Testis (tissue), 2 donors: ENCODE data around the gene CFAP97D2.

ENCODE experiments used
- POLR2A ChIP-seq: fragments of 450-650 bp; IDR thresholded peaks from one replicate; pipeline ENCODE4 v1.6.1; 2017; ENCODE audit warnings: antibody characterized with exemption, mild to moderate bottlenecking, moderate library complexity
- TF ChIP-seq, protein P1 (sequence below), 3 experiments: fragments of 450-650 bp in 2 of 3; fragments of 200-600 bp in 1 of 3; sonication (generic) in 1 of 3; IDR thresholded peaks; one replicate each; pipeline ENCODE4 v1.5.1; 2016 to 2019; ENCODE audit warnings: antibody characterized with exemption in 3 of 3, mild to moderate bottlenecking in 2 of 3, moderate library complexity in 1 of 3

- TF ChIP-seq, protein P1, sequence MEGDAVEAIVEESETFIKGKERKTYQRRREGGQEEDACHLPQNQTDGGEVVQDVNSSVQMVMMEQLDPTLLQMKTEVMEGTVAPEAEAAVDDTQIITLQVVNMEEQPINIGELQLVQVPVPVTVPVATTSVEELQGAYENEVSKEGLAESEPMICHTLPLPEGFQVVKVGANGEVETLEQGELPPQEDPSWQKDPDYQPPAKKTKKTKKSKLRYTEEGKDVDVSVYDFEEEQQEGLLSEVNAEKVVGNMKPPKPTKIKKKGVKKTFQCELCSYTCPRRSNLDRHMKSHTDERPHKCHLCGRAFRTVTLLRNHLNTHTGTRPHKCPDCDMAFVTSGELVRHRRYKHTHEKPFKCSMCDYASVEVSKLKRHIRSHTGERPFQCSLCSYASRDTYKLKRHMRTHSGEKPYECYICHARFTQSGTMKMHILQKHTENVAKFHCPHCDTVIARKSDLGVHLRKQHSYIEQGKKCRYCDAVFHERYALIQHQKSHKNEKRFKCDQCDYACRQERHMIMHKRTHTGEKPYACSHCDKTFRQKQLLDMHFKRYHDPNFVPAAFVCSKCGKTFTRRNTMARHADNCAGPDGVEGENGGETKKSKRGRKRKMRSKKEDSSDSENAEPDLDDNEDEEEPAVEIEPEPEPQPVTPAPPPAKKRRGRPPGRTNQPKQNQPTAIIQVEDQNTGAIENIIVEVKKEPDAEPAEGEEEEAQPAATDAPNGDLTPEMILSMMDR (IDR thresholded peaks at IDR 0.05) = no peak
- no peak for TF ChIP-seq POLR2A
Observed at GRCh38 chr13:114196629-114197028, 17.6 kb downstream of the CFAP97D2 start.
